MM.1S (cell line): Measurements from ENCODE around the gene NXN.

Experiments
- DNase-seq: peaks from one replicate; pipeline ENCODE4 v3.0.0-alpha.2; 2015
- H2AFZ ChIP-seq: fragments of 300-600 bp; sonication (generic); 2 replicates; pipeline ENCODE4 v1.6.0; 2016; ENCODE audit warnings: antibody characterized with exemption, low read length
- H3F3A ChIP-seq: fragments of 300-600 bp; sonication (generic); 2 replicates; pipeline ENCODE4 v1.6.1; 2016; ENCODE audit warnings: mild to moderate bottlenecking, antibody characterized with exemption, low read length, moderate library complexity, mixed read lengths; ENCODE audit not compliant: insufficient read depth
- H3K27ac ChIP-seq: fragments of 300-600 bp; sonication (generic); 2 replicates; pipeline ENCODE4 v1.5.1; 2016; ENCODE audit warnings: mild to moderate bottlenecking, low read length
- H3K27me3 ChIP-seq: fragments of 300-600 bp; sonication (generic); replicated peaks from 2 replicates; pipeline ENCODE4 v1.6.0; 2016; ENCODE audit warnings: low read length; ENCODE audit not compliant: insufficient read depth
- H3K36me3 ChIP-seq: fragments of 300-600 bp; sonication (generic); replicated peaks from 2 replicates; pipeline ENCODE4 v1.6.1; 2016; ENCODE audit warnings: mild to moderate bottlenecking, low read length, mixed read lengths; ENCODE audit not compliant: insufficient read depth
- H3K4me1 ChIP-seq: fragments of 300-600 bp; sonication (generic); 2 replicates; pipeline ENCODE4 v1.6.1; 2016; ENCODE audit warnings: low read length, mixed read lengths
- H3K4me2 ChIP-seq: fragments of 300-600 bp; sonication (generic); 2 replicates; pipeline ENCODE4 v1.6.0; 2016; ENCODE audit warnings: low read depth, low read length
- H3K4me3 ChIP-seq: fragments of 300-600 bp; sonication (generic); 2 replicates; pipeline ENCODE4 v1.5.1; 2016; ENCODE audit warnings: low read length, mixed read lengths
- H3K79me2 ChIP-seq: fragments of 300-600 bp; sonication (generic); 2 replicates; pipeline ENCODE4 v1.6.1; 2016; ENCODE audit warnings: mixed run types, low read length, mixed read lengths
- H3K9ac ChIP-seq: fragments of 300-600 bp; sonication (generic); 2 replicates; pipeline ENCODE4 v1.6.1; 2016; ENCODE audit warnings: low read length, mixed read lengths
- H3K9me2 ChIP-seq: fragments of 300-600 bp; sonication (generic); replicated peaks from 2 replicates; pipeline ENCODE4 v1.6.1; 2016; ENCODE audit warnings: mild to moderate bottlenecking, low read length, mixed read lengths; ENCODE audit not compliant: insufficient read depth
- H3K9me3 ChIP-seq: fragments of 300-600 bp; sonication (generic); replicated peaks from 2 replicates; pipeline ENCODE4 v1.6.1; 2016; ENCODE audit warnings: mild to moderate bottlenecking, low read length, mixed read lengths; ENCODE audit not compliant: insufficient read depth
- H4K20me1 ChIP-seq: fragments of 300-600 bp; sonication (generic); 2 replicates; pipeline ENCODE4 v1.6.1; 2016; ENCODE audit warnings: mild to moderate bottlenecking, low read length, moderate library complexity, mixed read lengths; ENCODE audit not compliant: insufficient read depth
- EZH2 ChIP-seq: fragments of 300-600 bp; sonication (generic); optimal IDR thresholded peaks from 2 replicates; pipeline ENCODE3; 2017; ENCODE audit warnings: low read depth, mild to moderate bottlenecking, antibody characterized with exemption, low read length, mixed read lengths
- EZH2phosphoT487 ChIP-seq: fragments of 300-600 bp; sonication (generic); IDR thresholded peaks from 2 replicates; pipeline ENCODE4 v1.6.1; 2018; ENCODE audit warnings: antibody characterized with exemption, low read length
- TF ChIP-seq, protein P1 (sequence below): fragments of 300-600 bp; sonication (generic); IDR thresholded peaks from 2 replicates; pipeline ENCODE4 v1.5.1; 2016; ENCODE audit warnings: antibody characterized with exemption, low read length, mixed read lengths

The NXN gene

DNA sequence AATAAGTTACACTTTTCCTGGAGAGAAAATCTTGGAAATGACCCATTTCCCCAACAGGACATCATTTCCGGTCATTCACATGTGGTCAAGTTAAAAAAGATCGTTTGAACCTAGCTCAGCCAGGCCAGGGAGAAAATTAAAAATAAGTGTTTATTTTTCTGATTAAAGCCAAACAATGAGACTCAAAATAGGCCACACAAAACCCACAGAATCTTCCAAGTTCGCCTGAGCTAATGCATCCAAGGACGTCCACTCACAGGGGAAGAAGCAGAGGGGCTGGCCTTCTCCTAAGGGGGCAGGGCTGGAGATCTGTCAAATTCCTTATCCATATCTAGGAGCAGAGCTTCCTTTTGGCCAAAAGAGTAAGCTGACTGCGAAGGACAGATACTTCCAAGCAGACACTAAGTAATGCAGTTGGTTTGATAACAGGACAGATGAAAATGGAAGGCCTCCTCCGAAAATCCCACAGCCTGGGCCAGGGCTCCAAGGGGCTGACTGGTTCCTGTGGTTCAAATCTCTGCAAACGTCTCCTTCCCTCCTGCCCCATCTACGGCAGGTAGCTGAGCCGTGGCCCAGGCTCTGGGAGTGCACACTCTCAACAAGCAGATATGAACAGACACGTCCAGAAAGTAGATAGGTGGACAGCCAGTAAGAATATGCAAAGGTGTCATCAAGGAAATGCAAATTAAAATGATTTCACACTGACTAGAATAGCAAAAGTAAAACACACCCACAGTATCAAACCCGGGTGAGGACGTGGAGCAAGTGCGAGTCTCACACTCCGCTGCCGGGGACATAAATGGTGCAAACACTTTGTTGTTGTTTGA is 98.9 kb downstream of the NXN start:
- H3K9me2 ChIP-seq: no peaks in the 10 kb centered on the region
- H3K4me1 ChIP-seq: no peaks in the 10 kb centered on the region; the same call in 1 of the 2 replicates
- H3K9me3 ChIP-seq: no peaks in the 10 kb centered on the region
- DNase-seq: no peak
- no peak overlapping the region for H2AFZ ChIP-seq
- H3K4me3 ChIP-seq: no peak overlapping the region
- H3K79me2 ChIP-seq: no peaks in the 10 kb centered on the region
- H3K27ac ChIP-seq: no peak overlapping the region
- no peak overlapping the region for H3K4me2 ChIP-seq
- H3F3A ChIP-seq: no peaks in the 10 kb centered on the region
- peaks cover 90% of the 10 kb centered on the region for H3K27me3 ChIP-seq
- no peak overlapping the region for H3K9ac ChIP-seq
- no peaks in the 10 kb centered on the region for H3K36me3 ChIP-seq
- TF ChIP-seq, protein P1, sequence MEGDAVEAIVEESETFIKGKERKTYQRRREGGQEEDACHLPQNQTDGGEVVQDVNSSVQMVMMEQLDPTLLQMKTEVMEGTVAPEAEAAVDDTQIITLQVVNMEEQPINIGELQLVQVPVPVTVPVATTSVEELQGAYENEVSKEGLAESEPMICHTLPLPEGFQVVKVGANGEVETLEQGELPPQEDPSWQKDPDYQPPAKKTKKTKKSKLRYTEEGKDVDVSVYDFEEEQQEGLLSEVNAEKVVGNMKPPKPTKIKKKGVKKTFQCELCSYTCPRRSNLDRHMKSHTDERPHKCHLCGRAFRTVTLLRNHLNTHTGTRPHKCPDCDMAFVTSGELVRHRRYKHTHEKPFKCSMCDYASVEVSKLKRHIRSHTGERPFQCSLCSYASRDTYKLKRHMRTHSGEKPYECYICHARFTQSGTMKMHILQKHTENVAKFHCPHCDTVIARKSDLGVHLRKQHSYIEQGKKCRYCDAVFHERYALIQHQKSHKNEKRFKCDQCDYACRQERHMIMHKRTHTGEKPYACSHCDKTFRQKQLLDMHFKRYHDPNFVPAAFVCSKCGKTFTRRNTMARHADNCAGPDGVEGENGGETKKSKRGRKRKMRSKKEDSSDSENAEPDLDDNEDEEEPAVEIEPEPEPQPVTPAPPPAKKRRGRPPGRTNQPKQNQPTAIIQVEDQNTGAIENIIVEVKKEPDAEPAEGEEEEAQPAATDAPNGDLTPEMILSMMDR: no peak
- TF ChIP-seq EZH2phosphoT487: no peak
- TF ChIP-seq EZH2: no peak
- no peaks in the 10 kb centered on the region for H4K20me1 ChIP-seq

DNA sequence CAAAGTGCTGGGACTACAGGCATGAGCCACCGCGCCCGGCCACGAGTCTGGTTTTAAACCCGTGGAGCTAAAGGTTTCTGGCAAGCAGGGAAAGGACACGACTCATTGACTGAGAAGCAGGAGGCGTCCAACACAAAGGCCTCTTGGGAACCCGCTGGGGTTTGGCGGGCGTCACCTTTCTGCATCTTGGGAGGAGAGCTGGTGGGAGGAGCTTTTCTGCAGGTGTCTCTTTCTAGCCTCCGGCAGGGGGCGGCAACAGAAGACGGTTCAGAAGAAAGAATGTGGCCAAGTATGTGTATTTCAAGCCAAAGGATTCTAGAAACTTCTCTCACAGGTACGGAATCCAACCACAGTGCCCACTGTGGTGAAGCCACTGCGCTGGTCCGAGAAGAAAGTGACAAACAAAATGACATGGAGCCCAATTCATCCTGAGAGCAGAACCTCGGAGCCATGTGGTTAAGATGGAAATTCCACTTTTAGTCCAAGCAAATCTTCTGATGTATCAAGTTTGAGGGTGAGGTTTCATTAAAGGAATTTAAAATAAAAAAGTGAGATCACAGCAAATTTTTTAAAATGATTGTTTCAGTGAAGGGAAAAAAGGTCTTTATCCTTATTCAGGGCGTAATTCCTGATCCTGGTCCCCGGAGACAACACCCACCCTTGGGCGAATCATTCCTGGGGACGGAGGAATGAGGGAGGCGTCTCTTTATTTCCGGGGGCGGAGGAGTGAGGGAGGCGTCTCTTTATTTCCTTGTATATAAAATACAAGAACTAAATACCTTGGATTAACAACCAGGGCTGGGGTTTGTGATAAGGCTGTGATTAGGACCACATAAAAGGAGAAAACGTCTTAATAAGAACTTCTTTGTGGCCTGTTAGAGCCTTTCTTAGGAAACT is 99.8 kb downstream of the NXN start:
- Histone ChIP-seq H3K4me2 (peak overlapping the region; percentile 34; the same call in 1 of the 2 replicates), H4K20me1 (no peaks in the 10 kb centered on the region), H3F3A (no peaks in the 10 kb centered on the region), H3K36me3 (no peaks in the 10 kb centered on the region), H3K9me2 (no peaks in the 10 kb centered on the region), H3K9ac (no peak overlapping the region), H3K9me3 (no peaks in the 10 kb centered on the region), H3K27ac (no peak overlapping the region), H3K79me2 (no peaks in the 10 kb centered on the region), H3K4me1 (no peaks in the 10 kb centered on the region; the same call in 1 of the 2 replicates), H3K4me3 (no peak overlapping the region), H3K27me3 (peaks cover 91% of the 10 kb centered on the region), H2AFZ (no peak overlapping the region)
- no peak for TF ChIP-seq EZH2
- TF ChIP-seq, protein P1: peak; percentile 62
- DNase-seq: peak; percentile 58

DNA sequence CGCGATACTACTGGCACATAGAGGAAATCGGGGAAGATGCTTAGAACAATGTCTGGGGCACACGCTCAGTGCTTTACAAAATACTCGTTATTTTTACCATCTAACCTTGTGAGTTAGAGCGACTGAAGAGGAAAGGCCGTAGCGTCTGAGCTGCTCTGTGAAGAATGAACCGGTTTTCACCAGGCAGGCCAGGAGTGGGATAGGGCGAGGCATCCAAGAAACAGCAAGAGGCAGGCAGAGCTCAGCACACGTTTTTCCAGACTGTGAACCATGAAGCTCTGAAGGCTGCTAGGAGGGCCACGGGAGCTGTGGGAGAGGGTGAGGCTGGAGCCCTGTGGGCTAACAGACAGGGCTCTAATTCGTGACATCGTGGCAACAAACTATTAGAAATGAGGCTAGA is 101.9 kb downstream of the NXN start:
- no peak overlapping the region for H3K9ac ChIP-seq
- H3K36me3 ChIP-seq: no peaks in the 10 kb centered on the region
- H3K27ac ChIP-seq: no peak overlapping the region
- H3K4me3 ChIP-seq: no peak overlapping the region
- no peak overlapping the region for H2AFZ ChIP-seq
- H3K27me3 ChIP-seq: peaks cover 92% of the 10 kb centered on the region
- no peak overlapping the region for H3K4me2 ChIP-seq
- DNase-seq: no peak
- no peaks in the 10 kb centered on the region; the same call in 1 of the 2 replicates for H3K4me1 ChIP-seq
- H3K9me2 ChIP-seq: no peaks in the 10 kb centered on the region
- no peaks in the 10 kb centered on the region for H3K79me2 ChIP-seq
- no peaks in the 10 kb centered on the region for H4K20me1 ChIP-seq
- no peaks in the 10 kb centered on the region for H3F3A ChIP-seq
- TF ChIP-seq EZH2phosphoT487: no peak
- no peaks in the 10 kb centered on the region for H3K9me3 ChIP-seq
